ENCODE measurements around the gene CGREF1. TPM values are rescaled to one million over a fixed set of nuclear protein-coding genes. Genes with fewer than 3 reads are reported as not detected.

The CGREF1 gene, protein sequence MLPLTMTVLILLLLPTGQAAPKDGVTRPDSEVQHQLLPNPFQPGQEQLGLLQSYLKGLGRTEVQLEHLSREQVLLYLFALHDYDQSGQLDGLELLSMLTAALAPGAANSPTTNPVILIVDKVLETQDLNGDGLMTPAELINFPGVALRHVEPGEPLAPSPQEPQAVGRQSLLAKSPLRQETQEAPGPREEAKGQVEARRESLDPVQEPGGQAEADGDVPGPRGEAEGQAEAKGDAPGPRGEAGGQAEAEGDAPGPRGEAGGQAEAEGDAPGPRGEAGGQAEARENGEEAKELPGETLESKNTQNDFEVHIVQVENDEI
- polyA plus RNA-seq (2014; cell fraction: cytosol; rRNA removed): 4.1 and 6.1 TPM in 2 replicates
- 4.3 and 6.5 TPM in 2 replicates for polyA plus RNA-seq (2014; cell fraction: nucleus; rRNA removed)

DNA sequence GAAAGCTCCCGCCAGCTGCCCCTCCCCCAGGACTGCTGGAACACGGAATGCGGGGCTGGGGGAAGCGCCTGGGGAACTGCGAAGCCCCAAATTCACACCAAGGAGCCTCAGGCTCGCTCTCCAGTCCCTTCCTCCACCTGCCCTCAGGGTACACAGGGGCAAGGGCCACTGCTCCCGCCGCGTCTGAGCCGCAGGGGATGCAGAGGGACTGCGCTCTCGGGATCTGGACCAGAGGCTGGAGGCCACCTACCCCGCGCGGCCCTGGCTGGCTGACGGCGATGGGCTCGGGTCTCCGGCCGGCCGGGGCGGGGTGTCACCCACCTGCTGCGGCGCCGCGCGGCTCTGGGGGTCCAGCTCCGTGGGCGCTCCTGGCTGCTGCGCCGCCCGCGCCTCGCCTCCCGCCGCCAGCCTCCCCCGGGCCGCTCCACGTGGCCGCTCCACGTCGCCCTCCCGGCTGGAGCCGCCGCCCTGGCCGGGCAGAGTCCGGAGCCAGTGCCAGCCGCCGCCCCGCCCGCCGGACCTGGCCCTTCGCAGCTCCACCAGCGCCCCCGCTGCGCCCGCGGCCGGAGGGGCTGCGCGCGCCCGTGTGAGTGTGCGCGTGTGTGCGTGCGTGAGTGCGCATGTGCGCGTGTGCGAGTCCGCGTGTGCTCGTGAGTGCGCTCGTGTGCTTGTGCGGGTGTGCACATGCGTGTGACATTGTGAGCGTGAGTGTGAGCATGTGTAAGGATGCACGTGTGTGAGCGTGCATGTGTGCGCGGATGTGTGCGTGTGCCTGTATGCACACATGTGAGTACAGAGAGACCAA, at the start of gene CGREF1:
Gene CGREF1, minus strand, starts transcription at position 604 of the 805 bp plus-strand sequence. CDS start 14,762 bp downstream, outside the sequence.
- no peak for DNase-seq (ENCODE audit: low spot score)

DNA sequence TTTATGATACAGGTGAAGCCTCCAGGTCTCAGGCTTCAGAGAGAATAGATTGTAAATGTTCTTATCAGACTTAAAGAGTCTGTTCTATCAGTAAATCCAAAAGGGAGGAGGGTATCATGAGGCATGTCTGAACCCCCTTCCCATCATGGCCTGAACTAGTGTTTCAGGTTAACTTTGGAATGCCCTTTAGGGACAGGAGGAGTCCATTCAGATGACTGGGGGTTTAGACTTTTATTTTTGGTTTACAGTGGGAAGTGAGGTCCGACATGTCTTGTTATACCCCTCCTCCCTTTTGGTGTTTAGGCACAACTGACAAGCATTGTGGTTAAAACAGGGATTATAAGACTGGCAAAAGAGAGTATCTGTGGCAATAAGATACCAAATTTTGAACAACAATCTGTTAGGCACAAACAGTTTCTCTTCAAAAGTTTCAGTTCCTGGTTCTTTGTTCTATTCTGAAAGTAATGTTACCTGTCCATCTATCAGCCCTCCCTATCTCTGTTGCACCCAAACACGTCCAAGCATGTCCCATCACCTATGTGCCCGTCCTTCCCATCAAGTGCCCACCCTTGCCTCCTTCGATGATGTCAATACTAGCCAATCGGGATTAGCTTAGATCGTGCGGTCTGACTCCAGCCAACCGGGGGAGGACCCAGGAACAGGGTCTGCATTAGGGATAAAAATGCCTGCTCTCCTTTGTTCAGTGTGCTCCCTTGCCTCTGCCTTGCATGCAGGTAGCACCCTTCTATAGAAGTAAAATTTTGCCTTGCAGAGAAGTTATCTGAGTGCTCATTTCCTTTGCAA, 46.2 kb upstream of the CGREF1 start:
- DNase-seq (ENCODE audit: low spot score): no peak

DNA sequence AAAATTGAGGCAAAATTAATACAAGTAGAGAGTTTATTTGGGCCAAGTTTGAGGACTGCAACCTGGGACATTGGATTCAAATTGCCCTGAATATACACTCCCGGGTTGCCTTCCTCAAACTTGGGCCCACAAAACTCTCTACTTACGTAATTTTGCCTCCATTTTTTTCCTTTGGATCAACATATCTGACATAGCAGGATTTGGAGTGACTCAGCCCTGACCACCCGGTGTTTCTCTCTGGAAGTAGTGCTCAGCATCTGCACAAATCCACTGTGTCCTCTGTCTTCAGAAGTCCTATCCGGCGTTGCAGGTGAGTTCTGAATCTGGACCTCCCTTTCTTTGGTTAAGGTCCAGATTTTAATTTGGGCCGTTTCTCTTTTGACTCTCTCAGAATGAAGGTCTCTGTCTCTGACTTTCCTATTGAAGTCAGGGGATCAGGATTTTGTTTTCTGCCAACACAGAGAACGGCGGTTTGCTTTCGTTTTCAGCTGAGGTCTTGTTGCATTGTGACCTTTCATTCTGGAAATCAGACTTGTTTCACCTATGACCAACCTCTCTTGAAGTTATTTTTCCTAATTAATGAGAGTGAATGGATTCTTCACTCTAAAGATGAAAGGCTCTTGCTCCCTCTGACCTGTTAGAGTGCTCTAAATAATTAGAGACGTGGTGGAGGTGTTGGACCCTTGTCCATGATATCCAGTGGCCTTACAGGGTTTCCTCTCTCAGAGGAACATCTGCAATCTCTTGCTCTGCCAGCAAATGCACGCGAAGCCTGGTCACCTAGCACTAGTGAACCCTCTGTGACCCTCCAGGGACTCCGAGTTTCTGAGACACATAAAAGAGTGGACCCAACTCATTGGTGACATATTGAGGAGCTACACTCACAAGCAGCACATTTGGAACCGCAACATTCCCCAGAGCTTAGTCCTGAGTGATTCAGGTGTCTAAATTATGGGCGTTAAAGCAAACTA, 43.5 kb upstream of the CGREF1 start:
- no peak for DNase-seq (ENCODE audit: low spot score)

DNA sequence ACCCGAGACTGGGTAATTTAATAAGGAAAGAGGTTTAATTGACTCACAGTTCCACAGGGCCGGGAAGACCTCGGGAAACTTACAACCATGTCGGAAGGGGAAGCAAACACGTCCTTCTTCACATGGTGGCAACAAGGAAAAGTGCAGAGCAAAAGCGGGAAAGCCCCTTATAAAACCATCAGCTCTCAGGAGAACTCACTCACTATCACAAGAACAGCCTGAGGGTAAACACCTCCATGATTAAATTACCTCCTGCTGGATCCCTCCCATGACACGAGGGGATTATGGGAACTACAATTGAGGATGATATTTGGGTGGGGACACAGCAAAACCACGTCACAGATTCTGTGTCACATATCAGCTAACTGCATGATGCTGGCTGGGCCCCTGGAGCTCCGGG, 41.3 kb upstream of the CGREF1 start:
- DNase-seq (ENCODE audit: low spot score): peak; percentile 51

DNA sequence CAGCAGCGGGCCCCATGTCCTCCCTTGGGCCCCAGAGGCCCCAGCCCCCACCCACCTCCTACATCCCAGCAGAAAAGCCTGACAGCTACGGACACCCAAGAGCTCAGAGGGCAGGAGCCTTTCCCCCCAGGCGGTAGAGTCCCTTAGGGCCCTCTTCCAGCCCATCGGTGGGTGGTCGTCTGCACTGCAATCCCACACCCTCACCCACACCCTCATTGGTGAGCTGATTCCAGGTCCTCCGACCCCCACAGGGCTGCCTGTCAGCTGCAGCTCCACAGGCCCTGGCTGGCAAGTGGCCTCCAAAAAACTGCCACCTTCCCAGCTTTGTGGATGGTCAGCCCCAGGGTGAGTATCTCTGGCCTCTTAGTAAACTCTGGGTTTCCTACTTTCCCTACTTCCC, 40.3 kb upstream of the CGREF1 start:
- DNase-seq (ENCODE audit: low spot score): no peak

DNA sequence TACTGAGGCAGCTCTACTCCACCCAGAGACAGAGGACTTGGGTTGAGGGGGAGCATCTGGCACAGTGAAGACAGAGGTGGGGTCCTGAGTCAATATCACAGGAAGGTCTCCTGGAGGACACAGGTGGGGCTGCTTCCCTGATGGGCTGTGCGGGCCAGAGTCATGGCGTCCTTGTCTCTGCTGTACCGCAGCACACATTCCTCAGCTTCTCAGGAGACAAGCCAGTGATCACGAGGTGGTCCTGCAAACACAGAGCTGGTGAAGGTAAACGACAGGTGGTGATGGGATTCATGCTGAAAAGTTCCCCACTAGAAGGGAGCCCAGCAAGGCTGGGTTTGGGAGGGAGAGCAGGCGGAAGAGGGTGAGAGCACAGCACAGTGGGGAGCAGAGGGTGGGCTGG, 39.5 kb upstream of the CGREF1 start:
- DNase-seq (ENCODE audit: low spot score): no peak

DNA sequence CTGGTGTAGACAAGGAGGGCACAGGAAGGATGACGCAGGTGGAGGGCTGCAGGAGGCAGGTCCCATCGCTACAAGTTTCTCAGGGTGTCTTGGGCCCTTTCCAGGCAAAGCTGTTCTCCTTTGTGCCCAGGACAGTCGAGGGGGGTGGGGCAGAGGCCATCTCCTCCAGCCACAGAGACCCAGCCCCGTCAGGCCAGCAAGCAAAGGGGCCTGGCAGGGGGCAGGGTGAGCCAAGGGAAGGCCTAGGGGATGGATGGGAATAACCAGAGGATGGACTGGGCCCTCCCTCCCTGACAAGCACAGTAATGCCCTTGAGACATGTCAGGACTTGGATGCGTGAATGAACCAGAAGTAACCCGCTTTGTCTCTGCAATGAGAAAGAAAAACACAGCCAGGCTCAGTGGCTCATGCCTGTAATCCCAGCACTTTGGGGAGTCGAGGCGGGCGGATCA, 36.2 kb upstream of the CGREF1 start:
- DNase-seq (ENCODE audit: low spot score): no peak

DNA sequence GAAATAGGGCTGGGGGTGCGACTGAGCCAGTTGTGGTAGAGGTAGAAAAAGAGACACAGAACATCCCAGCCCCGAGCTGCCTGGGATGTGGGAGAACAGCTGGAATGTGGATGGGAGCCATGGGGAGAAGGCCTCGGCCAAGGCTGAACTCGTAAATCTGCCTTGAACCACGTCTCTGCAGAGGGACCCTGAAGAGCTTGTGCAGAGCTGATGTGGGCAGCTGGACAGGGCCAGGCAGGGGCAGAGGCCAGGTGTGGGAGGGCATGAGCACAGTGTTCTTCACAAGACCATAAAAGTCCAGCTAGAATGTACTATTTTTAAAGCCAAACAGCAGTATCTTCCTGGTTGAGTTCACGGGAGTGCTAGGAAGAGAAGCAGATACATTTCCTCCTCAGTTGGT, 35.6 kb upstream of the CGREF1 start:
- DNase-seq (ENCODE audit: low spot score): no peak

DNA sequence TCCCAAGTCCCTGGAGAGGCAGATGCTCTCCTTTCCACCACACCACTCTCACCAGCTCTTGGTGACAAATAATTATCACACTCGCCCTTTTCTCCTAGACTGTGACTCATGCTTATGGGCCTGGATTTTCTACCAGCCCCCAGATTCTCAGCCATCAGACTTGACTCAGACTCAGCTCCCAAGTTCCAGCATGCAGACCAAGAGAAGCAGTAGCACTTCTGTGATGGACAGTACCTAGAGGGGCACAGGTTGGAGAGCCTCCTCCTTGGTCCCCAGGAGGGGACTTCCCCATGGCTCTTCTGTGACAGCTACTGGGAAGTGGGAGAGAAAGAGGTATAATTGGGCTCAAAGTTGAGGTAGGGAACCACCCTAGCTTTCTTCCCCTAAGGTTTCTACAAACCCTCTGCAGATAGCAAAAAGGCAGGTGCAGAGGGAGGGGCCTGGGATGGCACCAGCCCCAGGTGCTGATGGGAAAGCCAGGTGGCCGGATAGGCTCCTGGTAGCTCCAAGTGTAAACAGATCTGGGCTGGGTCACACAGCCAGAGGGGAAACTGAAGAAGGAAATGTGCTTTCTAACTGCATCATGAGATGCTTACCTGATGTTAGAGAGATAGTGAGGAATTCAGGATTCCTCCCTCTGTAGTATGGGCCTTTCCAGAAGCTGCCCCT, 34.0 kb upstream of the CGREF1 start:
- no peak for DNase-seq (ENCODE audit: low spot score)

DNA sequence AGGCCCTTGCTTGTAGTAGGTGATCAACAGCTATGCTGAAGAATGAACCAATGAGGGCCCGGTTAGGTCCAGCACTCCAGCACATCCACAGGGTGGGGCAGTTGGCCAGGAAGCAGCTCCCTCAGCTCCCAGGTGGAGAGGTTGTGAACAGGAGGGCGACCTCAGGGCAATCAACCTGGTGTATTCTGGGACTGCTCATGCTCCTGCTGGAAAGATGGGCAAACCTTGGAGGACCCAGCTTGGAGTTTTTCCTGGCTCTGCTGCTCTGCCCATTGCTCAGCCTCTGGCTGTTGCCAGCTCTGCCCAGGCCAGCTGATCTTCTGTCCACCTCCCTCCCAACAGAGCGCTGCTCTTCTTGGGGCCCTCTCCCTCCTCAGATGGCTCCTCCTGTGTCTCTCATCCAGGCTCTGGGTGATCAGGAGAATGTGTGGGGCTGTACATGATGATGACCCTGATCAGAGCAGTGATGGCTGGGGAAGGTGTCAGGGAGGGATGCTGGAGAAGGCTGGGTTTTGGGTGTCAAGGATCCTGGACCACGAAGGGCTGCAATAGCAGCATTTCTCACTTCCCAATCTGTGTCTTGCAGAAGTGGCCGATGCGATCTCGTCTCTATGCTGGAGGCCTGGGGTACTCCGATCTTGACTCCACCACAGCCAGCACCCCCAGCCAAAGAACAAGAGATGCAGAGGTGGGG, 33.3 kb upstream of the CGREF1 start:
- DNase-seq (ENCODE audit: low spot score): no peak

DNA sequence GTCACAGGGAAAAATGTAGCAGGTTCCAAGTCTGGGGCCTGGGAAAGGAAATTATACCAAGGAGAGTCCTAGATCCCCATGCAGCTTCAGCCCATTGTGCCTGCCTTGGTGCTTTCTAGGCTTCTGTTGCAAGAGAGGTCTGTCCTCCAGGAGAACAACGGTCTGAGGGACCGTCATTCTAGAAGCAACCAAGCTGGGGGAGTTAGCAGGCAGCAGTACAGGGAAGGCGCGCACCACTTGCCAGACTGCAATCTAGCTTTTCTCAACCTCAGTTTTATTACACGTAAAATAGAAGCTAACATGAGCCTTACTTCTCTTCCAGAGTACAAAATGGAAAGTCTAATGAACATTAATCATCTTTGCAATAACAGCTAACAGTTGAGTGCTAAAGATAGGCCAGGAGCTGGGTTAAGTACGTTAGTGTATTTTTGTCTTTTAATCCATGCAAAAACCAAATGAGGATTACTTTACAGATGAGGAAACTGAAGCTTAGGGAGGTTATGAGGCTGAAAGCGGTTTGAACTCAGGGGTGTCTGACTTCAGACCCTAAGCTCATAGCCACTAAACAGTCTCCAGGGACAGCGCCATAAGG, 31.8 kb upstream of the CGREF1 start:
- DNase-seq (ENCODE audit: low spot score): no peak

DNA sequence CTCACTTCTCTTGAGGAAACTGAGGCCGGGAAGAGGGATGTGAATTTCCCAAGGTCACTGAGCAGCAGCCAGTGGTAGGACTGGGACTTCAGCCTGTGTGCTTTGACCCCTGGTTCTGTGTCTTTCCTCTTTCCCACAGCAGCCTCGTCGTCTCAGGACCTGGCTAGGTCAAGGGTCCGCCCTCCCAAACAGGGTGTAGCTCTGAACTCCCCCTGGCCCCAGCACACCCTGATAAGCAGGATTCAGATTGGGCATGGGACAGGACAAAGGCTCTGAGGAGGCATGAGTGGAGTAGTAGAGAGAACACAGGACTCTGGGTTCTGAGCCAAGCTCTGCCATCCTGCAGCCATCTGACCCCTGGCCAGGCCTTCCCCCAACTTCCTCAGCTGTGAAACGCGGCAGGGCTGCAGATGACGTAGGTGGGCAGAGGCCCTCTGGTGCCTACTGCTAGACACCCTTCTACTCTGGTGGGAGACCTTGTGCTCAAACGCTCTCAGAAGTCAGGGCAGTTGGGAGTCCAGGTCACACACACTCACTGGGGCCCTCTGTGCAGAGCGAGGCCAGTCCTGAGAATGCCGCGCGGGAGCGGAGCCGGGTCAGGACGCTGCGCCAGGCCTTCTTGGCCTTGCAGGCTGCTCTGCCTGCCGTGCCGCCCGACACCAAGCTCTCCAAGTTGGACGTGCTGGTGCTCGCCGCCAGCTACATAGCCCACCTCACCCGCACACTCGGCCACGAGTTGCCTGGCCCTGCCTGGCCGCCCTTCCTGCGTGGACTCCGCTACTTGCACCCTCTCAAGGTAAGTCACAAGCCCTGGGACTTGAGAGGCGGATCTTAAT, 30.9 kb upstream of the CGREF1 start:
- DNase-seq (ENCODE audit: low spot score): no peak

DNA sequence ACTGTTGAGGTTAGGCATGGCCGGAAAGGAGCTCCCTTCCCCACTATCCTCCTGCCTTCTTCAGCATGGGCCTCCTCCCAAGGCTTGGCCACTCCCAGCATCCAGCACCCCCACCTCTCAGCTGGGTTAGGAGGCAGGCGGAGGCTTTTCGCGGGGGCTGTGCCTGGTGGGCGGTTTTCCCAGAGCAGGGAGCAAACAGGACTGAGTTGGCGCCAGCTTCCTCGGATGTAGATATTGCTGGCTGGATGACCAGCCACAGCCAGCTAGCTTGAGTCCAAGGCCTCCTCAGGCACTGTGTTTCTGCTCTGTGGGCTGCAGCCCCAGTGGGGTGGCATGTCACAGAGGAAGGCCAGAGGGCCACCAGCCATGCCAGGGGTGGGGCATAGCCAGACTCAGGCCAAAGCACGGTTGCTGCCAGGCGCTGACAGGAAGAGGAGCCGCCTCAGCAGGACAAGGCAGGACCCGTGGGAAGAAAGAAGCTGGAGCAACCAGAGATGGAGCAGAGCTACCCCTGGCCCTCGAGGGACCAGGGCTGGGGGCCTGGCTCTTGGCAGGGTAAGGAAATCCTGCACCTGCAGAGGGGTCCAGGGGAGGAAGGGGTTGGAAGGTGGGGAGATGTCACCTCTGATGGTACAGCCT, 30.0 kb upstream of the CGREF1 start, which contains the start of gene TCF23:
Gene TCF23, plus strand, starts transcription at position 204 of the 639 bp plus-strand sequence. Its CDS starts 130 bp downstream, at position 334.
- DNase-seq (ENCODE audit: low spot score): no peak

DNA sequence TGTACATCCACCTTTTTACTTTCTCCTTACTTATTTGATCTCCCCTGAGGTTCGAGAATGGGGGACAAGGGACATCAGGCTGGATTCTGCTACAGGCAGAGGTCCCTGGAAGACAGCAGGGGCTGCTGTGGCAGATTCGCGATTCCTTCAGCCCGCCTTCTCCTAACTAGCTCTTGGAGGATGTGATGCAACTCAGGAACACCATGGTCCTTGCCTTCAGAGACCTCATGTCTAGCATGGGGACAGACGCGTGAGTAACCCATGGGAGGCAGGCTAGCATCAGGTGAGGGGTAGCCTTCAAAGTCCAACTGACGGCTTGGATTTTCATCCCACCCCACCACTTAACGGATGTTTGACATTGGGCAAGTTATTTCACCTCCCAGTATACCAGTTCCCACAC, 29.0 kb upstream of the CGREF1 start:
- no peak for DNase-seq (ENCODE audit: low spot score)

DNA sequence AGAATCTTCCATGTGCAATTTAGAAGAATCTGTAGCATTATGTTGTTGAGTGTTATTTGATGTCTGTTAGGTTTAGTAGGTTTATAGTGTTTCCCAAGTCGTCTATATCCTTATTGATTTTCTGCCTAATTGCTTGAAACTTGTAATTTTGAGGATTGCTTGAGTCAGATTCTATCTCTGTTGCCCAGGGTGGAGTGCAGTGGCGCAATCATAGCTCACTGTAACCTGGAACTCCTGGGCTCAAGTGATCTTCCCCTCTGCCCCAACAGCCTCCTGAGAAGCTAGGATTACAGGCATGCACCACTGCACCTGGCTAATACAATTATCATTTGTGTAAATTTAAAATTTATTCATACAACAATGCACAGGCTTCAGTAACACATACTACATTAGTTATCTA, 26.8 kb upstream of the CGREF1 start:
- DNase-seq (ENCODE audit: low spot score): no peak

DNA sequence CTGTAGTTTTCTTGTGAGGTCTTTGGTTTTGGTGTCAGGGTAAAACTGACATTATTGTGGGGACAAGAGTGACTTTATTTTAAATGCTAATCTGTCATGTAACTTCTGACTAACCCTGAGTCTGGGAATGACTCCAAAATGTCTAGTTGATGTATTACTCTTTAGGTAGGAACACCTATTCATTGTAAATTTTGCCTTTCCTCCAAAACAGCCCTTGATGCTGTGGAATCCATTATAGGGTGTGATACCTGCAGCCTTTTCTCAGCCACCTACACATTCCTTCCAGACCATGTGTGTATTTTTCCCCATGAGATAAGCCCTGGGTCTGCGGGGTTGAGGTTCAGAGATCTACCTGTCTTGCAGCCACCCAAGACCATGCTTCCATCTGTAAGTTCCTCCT, 24.4 kb upstream of the CGREF1 start:
- DNase-seq (ENCODE audit: low spot score): no peak

DNA sequence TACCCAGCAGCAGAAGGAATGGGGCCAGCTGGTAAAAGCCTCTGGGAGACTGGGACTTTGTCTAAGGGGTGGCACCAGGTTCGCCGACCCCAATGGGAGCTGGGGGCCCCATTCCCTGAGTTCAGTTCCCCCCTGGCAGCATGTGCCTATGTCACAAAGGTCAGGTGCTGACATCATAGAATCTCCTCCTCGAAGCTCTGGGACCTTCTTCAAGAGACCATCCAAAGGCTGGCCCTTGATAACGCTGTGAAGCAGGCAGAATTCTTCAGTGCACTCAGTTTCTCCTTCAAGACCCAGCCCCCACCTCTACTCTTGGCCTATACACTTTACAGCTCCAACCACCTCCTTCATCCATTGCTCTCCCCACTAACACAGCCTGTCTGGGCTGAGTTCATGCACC, 20.4 kb upstream of the CGREF1 start, which contains the start of gene PRR30:
Gene PRR30, minus strand, starts transcription at position 101 of the 400 bp plus-strand sequence. CDS start 1,081 bp downstream, outside the sequence.
- DNase-seq (ENCODE audit: low spot score): no peak
